HK-2 (cell line): ENCODE results near the gene KIRREL3.

Experiments
- DNase-seq: peaks from one replicate; pipeline ENCODE4 v3.0.0-alpha.2; 2018; ENCODE audit not compliant: unreplicated experiment

The KIRREL3 gene

DNA sequence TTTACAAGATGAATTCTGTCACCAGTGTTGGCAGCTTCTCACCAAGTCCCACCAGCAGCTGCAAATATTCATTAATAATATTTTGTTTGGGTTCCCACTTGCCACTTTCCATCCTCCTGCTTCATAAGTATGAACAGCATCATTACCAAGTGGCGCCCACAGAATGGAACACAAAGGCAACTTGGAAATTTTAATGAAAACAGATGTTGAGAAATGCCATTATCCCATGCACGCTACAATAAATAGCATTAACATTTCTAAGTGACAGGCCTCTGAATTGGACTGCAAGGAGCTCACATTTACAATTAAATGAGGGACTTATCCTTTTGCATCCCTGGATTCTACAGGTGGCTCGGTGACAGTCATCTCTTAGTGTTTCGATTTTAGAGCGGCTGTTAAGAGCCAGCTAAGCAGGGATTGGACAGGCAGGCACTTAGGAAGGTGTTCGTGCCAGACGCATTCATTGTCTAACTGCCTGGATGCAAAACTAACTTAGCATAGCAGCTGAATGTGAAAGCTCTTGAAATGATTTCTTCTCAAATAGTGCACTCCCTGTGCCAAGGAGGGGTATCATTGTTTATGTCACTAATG lies 170.3 kb downstream of the KIRREL3 start:
- DNase-seq = no peak

DNA sequence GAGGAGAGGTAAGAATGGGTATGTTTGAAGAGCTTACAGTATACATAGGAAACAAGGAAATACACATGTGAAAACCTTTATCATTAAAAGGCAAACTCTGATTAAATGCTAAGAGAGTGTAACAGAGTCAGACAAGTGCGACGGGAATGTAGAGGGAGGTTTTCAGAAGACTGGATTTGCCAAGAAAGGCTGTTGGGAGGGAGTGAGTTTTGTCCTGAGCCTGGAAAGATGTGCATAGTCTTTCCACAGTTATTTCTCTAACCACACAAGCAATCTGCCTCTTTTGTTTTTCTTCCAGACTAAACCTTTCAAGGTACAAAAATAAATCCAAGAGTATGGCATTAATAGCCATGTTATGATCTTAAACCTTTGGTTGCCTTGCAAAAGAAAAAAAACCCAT lies 170.9 kb downstream of the KIRREL3 start:
- no peak for DNase-seq

DNA sequence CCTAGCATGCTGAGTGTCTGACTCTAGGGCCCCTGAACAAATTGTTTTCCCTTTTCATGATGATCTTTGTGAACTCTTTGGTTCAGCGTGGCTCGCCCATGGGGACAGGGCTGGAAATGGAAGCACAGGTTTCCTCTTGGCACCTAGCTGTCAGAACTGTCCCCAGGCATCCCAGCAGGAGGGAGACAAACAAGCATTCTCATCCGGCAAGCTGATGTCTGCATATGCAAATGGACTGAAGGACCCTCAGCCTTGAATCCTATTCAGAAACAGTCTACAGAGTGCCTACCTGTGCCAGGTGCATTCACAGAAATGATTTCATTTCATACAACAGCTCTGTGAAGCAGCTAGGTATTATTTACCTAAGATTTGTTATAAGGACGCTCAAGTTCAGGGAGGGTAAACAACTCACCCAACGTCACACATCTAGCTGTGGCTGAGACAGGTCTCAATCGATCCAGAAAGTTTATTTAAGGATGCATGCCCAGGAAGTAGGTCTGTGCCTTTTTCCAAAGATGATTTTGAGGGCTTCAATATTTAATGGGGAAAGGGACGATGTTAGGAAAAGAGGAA lies 176.4 kb downstream of the KIRREL3 start:
- no peak for DNase-seq

DNA sequence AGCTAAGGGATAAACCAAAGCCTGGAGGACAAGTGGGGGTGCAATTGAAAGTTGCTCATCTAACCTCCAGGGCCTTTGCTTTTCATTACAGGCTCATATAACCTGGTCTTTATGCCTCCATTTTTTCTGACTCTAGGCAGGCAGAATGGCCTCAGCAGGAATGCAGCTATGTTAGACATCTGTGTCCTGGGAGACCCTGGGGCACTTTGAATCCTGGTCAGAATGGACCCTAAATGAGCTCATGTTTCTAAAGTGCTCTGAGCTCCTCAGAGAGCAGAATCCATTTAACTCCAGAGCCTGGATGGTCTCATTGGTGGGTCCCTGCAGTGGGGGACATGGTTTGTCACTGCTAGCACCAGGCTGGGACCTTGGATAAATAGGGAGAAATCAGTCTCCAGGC lies 177.3 kb downstream of the KIRREL3 start:
- DNase-seq = no peak

DNA sequence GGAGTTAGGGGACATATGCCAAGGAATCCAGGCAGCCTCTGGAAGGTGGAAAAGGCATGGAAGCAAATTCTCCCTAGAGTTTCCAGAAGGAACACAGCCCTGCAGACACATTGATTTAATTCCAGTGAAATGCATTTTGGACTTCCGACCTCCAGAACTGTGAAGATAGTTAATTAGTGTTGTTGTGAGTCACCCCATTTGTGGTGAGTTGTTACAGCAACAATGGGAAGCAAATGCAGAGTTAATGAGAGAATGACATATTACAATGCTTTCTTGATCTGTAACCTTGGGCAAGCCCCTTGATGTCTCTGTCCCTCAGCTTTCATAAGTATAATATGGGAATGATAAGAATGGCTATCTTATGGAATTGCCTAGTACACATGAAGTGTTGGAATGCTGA lies 178.7 kb downstream of the KIRREL3 start:
- no peak for DNase-seq

DNA sequence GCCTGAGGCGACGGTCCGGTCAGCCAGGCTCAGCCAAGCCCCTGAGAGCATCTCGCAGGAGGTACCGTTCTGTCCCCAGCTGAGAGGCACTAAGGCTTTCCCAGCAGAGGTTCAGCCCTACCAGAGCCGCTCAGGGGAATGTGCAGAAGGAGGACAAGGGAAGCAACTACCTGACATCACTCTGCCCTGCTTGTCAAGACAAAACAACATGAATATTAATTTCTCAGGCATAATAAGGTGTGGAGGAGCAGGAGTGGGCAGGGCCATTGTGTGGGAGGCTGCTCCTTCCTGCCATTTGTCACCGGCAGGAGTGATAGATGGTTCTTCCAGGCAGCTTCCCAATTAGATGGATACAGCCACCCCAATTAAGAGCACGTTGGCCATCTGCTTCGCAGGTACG lies 181.4 kb downstream of the KIRREL3 start:
- DNase-seq = no peak

DNA sequence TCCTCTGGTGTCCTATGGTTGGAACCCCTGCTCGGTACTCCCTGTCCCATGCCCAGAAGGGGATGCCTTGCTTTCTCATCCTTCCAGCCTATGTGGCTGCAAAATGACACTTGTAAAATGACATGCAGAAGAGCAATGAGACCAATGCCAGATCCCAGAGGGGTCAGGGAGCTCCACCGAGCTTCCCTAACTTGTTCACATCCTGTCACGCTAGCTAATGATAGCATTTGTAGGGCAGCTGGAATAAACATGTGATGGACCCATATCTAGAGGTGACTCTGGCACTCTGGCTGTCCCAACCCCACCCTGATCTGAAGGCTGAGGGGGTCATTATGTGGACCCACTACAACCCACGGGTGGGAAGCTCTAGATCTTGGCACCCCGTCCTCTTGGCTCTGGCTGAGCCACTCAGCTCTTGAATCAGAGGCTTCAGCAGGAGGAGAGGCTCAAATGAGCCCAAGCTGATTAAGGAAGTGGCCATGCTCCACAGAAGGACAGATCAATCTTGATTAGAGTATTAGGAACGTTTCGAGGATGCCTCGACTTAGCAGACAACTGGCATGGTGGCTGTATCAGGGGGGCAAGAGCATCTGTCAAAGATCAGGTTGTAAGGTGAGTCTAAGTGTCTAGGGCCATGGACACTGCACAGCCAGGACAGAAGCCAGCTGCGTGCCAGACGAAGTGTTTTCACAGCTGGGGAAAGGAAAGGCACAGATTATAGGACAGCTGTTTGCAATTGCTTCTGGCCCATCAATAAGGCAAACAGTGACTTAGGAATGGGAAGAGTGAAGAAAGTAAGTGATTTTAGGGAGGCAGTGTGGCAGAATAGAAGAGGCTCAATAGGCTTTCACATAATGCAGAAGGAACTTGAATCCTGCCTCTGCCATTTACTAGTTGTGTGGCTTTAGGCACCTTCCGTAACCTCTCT lies 182.8 kb downstream of the KIRREL3 start:
- no peak for DNase-seq

DNA sequence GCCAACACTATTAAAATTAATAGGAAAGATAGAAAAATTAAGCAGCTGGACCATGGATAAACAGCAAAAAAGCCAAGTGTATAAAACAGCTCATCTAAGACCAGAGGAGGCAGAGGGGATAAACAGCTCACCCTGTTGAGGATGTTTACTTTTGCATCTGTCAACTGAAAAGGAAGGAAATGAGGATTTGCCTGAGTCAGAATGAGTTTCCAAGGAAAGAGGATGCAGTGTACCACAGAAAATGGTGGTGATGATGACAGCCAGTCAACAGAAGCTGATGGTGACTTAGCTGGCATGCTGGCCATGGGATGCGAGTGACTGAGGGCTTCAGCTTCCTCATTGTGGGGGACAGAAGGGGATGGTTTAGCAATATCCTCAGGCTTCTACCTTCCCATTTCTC lies 183.5 kb downstream of the KIRREL3 start:
- DNase-seq = no peak

DNA sequence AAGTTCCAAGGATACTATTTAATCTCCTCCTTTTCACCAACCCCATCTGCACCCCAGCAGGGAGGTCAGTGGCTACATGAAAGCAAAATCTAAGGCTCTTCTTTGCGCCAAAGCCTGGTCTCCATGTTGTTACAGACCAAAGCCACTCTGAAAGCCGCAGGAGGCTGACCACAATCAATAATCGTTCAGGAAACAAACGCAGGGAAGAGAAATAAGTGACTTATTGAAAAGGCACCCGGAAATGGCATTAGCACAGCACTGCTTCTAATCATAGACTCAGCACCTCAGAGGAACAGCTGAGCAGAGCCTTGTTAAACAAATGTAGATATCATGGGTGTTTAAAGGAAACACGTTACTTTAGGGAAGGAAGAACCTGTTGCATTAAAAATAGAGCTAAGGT lies 183.9 kb downstream of the KIRREL3 start:
- DNase-seq = no peak

DNA sequence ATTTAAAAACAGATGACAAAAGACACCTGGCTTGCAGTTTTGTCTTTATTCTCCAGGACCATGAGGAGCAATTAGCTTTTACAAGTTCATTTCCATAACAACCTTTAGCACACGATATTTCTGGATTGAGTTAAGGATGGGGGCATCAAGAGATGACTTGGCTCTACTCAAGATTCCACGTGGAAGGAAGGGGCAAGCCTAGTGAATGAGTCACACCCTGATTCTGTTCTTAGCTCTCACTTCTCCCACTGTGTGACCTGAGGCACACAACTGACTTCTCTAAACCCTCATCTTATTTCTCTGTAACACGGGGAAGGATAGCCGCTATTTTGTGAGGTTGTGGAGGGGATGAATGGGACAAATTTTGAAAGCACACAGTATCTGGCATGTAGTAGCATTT lies 185.5 kb downstream of the KIRREL3 start:
- DNase-seq = no peak

DNA sequence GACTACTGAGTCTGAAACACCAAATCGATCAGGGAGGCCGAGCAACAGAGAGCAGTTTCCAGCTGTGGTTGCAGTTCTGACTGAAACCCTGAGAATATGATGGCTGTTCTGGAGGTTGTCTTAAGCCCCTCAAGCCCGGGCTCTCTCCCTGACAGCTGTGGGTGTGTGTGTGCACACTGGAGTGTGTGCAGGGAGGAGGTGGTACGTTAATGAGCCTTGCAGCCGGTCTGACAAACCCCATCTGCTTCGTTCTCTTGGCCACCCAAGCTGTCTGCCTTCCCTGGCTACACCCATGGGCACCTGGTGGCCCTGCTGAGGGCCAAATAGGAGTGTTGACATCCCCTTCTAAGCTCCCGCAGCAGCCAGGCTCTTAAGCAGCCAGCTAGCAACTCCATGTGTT lies 189.8 kb downstream of the KIRREL3 start:
- DNase-seq = no peak

DNA sequence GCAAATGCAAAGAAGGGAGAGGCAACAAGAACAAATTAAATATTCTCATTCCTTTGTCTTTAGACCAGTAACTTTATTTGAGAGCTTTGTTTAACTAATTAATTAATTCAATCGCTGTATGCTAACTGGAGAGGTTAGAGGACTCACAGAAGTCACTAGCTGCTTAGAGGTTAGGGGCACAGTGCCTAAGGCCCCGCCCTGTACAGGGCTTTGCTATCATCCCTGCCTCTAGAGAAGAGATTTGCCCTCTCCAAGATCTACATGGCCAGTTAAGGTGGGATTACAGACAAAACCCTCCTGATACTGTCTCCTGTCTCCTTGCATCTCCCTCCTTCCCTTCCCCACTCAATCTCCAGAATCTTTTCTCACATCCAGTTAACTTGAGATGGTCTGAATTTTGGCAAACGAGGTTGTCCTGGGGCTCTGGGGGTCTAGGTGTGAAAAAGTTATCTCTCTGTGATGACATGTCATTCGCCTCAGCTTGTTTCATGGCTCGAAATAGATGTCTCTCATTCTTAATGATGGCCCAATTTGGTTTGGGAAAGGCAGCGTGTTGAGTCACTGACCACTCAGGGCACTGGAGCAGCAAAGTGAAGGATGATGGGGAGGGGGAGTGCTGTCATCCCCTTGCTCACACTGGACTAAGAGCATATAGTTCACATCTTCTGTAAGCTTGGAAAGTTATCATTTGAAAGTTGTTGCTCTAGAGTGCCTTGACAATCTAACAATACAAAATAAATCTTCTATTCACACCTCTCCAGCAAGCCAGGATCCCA lies 190.9 kb downstream of the KIRREL3 start:
- no peak for DNase-seq

DNA sequence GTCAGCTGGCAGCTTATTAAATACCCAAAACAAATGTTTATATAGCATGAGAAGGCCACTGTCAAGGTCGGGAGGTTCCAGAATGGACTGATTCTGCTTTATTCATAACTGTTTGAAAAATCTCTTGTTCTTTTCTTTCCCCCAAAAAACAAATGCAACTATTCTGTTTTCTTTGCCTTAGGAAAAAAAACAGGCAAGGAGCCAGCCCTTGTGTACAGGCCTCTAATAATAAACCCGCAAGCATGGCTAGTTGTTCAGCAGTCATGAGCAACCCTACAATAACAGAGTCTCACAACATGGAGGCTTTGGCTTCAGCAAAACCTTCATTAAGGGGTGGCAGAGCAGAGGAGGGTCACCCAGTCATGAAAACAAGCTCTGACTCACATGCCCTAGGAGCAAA lies 191.7 kb downstream of the KIRREL3 start:
- no peak for DNase-seq

DNA sequence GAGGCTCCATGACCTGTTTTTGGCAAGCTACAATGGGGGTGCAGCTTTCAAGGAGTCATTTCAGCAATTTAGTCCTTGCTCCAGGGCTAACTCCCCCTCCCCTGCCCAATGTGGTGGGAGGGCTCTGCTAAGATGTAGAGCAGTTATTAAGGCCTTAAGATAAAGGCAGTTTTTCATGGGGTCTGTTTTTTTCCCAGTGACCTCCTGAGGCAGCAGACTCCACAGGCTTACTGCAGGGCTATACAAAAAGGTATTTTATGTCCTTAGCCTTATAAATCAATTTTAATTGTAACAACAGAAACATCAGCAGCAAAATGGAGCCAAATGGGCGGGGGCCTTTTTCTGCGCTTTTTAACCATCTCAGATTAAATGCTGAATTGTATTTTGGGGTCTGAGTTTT lies 192.3 kb downstream of the KIRREL3 start:
- DNase-seq = no peak

DNA sequence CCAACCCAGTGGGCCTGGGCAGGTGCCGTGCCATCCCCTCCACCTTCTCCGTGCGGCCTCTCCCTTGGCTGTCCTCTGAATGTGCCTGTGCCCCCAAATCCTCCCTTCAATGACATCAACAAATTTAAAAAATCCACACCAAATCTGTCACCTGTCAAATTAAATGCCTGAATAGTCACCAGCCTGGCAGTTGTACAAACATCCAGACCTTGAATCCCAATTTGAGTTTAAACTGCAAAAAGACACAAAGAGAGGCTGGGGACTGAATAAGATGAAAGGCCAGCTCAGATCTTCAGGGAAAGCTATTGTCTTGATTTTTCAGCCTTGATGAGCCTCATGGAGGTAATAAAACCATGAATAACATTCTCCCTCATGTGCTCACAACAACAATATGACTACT lies 194.7 kb downstream of the KIRREL3 start:
- DNase-seq = no peak

DNA sequence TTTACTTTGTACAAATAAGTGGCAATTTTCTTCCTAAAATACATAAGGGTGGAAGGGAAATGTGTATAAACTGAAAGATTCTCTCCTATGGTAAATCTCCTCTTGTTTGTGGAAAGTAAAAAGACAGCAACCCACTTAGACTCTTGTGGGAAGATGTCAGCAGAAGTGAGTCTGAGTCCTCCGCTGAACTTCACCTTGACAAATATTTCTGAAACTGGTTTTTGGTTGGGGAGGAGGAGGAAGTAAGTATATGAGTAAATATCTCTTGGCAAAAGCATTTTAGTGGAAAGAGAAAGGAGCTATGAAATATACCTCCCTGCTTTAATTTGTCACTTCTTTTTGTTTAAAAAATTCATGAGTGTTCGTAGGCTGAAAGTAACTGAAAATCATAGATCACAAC lies 196.2 kb downstream of the KIRREL3 start:
- no peak for DNase-seq

DNA sequence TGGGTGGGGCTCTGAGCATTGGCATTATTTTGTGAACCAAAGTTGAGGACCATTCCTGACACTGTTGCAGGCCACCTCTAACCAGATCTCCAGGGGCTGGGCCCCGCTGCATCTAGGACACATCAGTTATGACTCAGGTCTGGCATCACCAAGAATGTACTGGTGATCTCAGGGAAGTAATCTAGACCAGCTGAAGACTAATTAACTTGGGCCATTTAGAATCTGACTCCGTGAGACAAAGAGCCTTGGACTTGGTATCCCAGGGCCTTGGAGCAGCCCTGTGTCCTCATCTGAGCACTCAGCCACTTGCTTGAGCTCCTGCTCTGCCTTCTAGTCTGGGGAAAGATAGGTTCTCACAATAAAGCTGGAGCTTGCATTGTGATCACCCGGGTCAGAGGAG lies 200.6 kb downstream of the KIRREL3 start:
- DNase-seq = no peak

DNA sequence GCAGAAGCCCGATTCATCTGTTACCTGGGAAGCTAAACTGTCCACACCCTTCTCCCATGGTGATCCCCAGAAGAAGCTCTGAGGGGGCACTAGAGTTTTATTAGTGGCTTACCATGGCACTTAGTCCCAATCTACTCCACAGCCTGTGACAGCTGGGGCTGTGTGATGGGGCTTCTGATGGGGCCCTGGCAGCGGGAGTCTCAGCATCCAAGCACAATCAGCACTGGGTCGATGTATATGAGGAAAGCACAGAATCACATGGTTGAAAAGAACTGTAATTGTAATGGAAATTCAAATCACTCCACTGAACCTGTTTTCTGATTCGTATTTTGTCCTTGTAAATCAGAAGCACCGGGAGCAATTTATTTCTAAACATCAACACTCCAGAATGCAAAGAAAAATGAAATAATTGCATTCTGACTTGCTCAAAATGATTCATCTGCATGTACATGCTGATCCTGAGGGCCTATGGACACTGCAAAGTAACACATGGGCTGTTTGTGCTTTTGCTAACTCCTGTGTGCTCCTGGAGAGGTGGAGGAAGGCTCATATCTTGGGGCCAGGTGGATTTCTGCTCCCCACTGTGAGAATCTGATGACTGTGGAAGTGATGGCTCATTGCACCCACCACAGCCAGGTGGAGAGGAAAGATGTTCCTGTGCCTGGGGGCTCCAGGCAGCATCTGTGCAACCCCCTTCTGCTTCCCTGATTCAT lies 203.0 kb downstream of the KIRREL3 start:
- no peak for DNase-seq

DNA sequence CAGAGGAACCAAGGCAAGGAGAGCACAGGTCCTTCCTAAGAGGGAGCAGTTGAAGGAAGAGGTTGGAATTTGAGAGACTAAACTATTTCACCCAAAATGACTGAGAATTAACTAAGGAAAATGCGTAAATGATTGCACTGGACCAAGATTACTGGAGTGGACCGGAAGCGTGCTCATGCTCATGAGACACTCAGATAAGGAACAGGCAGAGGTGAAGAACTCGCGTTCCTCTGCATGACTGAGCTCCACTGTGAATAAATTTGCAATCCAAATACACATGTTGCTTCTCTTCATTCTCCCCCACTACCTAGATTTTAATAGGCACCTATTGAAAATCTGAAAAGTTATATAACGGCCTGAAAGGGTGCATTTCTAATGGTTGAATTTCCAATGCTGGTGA lies 207.0 kb downstream of the KIRREL3 start:
- DNase-seq = no peak

DNA sequence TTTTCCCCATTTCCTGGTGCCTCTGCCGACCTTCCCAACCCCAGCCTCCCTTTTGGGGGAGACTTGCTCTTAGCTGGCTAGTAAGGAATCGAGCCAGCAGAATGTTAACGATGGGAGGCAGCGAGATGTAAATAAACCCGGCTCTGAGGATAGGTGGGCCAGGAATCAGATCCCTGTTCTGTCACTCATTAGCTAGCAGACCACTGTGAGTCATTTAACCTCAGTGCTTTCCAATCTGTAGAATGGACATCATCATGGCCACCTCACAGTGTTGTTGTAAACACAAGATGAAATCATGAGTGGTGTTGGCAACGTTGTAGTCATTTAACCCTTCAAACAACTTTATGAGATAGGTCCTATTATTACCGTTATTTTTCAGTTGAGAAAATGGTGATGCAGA lies 208.6 kb downstream of the KIRREL3 start:
- DNase-seq = no peak

DNA sequence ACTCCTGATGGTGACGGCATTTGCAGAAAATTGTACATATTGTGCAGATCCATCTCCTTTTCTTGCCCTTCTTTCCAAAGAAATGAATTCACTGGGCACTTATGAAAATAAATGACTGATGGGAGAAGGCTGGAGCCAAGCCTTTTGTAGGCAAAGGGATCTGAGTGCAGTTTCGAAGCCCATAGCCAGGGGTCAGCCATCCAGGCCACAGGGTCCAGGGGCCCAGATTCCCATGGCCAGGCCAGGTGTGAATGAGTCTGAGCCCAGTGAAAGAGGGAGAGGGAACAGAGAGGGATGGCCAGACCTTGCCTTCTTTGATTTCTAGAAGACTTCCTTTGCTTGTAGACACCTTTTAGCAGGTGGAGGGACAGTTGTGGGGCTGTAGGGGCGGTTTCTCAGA lies 209.1 kb downstream of the KIRREL3 start:
- DNase-seq = no peak

DNA sequence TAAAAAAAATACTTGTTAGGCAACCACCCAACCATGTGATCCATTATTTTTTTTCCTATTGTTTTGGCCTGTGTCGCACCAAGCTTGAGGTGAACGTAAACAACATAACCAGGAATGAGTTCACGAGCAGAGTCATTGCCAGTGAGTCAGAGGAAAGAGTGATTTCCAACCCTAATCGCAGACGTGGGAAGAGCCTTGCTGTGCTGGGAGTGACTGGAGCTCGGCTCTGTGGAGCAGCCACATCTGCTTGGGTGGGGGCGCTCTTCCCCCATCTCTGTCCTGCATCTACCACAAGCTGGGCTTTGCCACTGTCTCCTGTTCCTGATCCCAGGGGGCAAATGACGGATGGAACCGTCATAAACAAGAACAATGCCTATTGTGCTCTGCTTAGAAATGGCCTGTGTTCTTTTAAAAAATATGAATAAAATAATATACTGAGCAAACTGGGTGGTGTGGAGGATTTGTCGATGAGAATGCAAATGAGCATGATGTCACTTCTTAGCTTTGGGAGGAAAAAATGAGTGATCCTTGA lies 210.0 kb downstream of the KIRREL3 start:
- no peak for DNase-seq
